GM23338 (cell line): ENCODE measurements around the gene KLF7. TPM values are rescaled to one million over a fixed set of nuclear protein-coding genes. Genes with fewer than 3 reads are reported as not detected.

Source experiments
- ATAC-seq: fragments of 200-7000 bp; cut with Tn5 transposase; 3 replicates; pipeline ENCODE4 v1.9.1; 2020
- DNase-seq: peaks from one replicate; pipeline ENCODE4 v3.0.0-alpha.2; 2015; ENCODE audit warnings: low spot score
- H2AFZ ChIP-seq: fragments of 200-600 bp; sonication (generic); 2 replicates; pipeline ENCODE4 v1.8.0; 2016; ENCODE audit warnings: antibody characterized with exemption, mild to moderate bottlenecking, moderate library complexity
- H3F3A ChIP-seq: fragments of 200-600 bp; sonication (generic); replicated peaks from 2 replicates; pipeline ENCODE4 v1.8.0; 2017; ENCODE audit warnings: antibody characterized with exemption, mixed run types, low read depth
- H3K27ac ChIP-seq: fragments of 200-600 bp; sonication (generic); 2 replicates; pipeline ENCODE4 v1.6.1; 2016; ENCODE audit warnings: low read depth
- H3K27me3 ChIP-seq: fragments of 200-600 bp; sonication (generic); 2 replicates; pipeline ENCODE4 v1.8.0; 2016; ENCODE audit warnings: mild to moderate bottlenecking, mixed run types, moderate library complexity; ENCODE audit not compliant: insufficient read depth
- H3K36me3 ChIP-seq: fragments of 200-600 bp; sonication (generic); 2 replicates; pipeline ENCODE4 v1.8.0; 2016; ENCODE audit warnings: mild to moderate bottlenecking; ENCODE audit not compliant: insufficient read depth
- H3K4me1 ChIP-seq: fragments of 200-600 bp; sonication (generic); 2 replicates; pipeline ENCODE4 v1.8.0; 2016; ENCODE audit warnings: mild to moderate bottlenecking, moderate library complexity; ENCODE audit not compliant: insufficient read depth
- H3K4me2 ChIP-seq: fragments of 200-600 bp; sonication (generic); 2 replicates; pipeline ENCODE4 v1.7.1; 2017; ENCODE audit warnings: mixed run types
- H3K4me3 ChIP-seq: fragments of 200-600 bp; sonication (generic); 2 replicates; pipeline ENCODE4 v1.6.1; 2016; ENCODE audit warnings: mixed run types
- H3K79me2 ChIP-seq: fragments of 200-600 bp; sonication (generic); replicated peaks from 2 replicates; pipeline ENCODE4 v1.8.0; 2017; ENCODE audit warnings: mild to moderate bottlenecking; ENCODE audit not compliant: insufficient read depth
- H3K9me2 ChIP-seq: fragments of 200-600 bp; sonication (generic); 2 replicates; pipeline ENCODE4 v1.8.0; 2017; ENCODE audit not compliant: insufficient read depth
- H4K20me1 ChIP-seq: fragments of 200-600 bp; sonication (generic); replicated peaks from 2 replicates; pipeline ENCODE4 v1.8.0; 2017; ENCODE audit warnings: mild to moderate bottlenecking; ENCODE audit not compliant: insufficient read depth
- H3K27ac Mint-ChIP-seq: 2 replicates; pipeline ENCODE4 v1.8.0; 2020; ENCODE audit warnings: inconsistent platforms, mild to moderate bottlenecking, moderate library complexity, mixed read lengths
- H3K27me3 Mint-ChIP-seq: 3 replicates; pipeline ENCODE4 v1.8.0; 2022; ENCODE audit warnings: low read depth, mild to moderate bottlenecking, moderate library complexity, mixed read lengths, inconsistent platforms; ENCODE audit not compliant: insufficient read depth, poor library complexity
- H3K36me3 Mint-ChIP-seq: 3 replicates; pipeline ENCODE4 v1.8.0; 2021; ENCODE audit warnings: low read depth, mild to moderate bottlenecking, inconsistent platforms, moderate library complexity, mixed read lengths
- H3K4me1 Mint-ChIP-seq: 3 replicates; pipeline ENCODE4 v1.8.0; 2020; ENCODE audit warnings: mild to moderate bottlenecking, inconsistent platforms, mixed read lengths
- H3K4me3 Mint-ChIP-seq: 3 replicates; pipeline ENCODE4 v1.8.0; 2021; ENCODE audit warnings: moderate library complexity, mild to moderate bottlenecking, inconsistent platforms, mixed read lengths
- H3K9me3 Mint-ChIP-seq: 3 replicates; pipeline ENCODE4 v1.8.0; 2020; ENCODE audit warnings: moderate library complexity, mild to moderate bottlenecking, inconsistent platforms, mixed read lengths
- CREB1 ChIP-seq: fragments of 250-450 bp; sonication (Bioruptor Pico); IDR thresholded peaks from 2 replicates; pipeline ENCODE4 v1.5.0; 2020; ENCODE audit warnings: low read depth, mild to moderate bottlenecking, moderate library complexity
- EZH2 ChIP-seq: fragments of 200-600 bp; sonication (generic); IDR thresholded peaks from one replicate; pipeline ENCODE4 v1.8.0; 2017; ENCODE audit warnings: antibody characterized with exemption, mild to moderate bottlenecking, low read depth; ENCODE audit not compliant: unreplicated experiment
- EZH2phosphoT487 ChIP-seq: fragments of 200-600 bp; sonication (generic); IDR thresholded peaks from one replicate; pipeline ENCODE4 v1.8.1; 2018; ENCODE audit warnings: antibody characterized with exemption; ENCODE audit not compliant: unreplicated experiment
- JUNB ChIP-seq: IDR thresholded peaks from one replicate; pipeline ENCODE4 v1.6.1; 2016; ENCODE audit warnings: antibody characterized with exemption; ENCODE audit not compliant: unreplicated experiment
- NANOG ChIP-seq: IDR thresholded peaks from 2 replicates; pipeline ENCODE4 v1.6.1; 2016; ENCODE audit warnings: antibody characterized with exemption, borderline replicate concordance
- POLR2AphosphoS5 ChIP-seq: IDR thresholded peaks from 2 replicates; pipeline ENCODE4 v1.6.1; 2016; ENCODE audit warnings: antibody characterized with exemption, low read depth
- STAT1 ChIP-seq: IDR thresholded peaks from one replicate; pipeline ENCODE4 v1.6.1; 2016; ENCODE audit warnings: antibody characterized with exemption; ENCODE audit not compliant: unreplicated experiment
- ZNF114 ChIP-seq: fragments of 250-450 bp; sonication (Bioruptor Pico); IDR thresholded peaks from 2 replicates; pipeline ENCODE4 v1.5.0; 2020; ENCODE audit warnings: mild to moderate bottlenecking, moderate library complexity
- ZNF331 ChIP-seq: fragments of 250-450 bp; sonication (Bioruptor Pico); IDR thresholded peaks from 2 replicates; pipeline ENCODE4 v1.5.0; 2020; ENCODE audit warnings: low read depth, mild to moderate bottlenecking, moderate library complexity
- polyA plus RNA-seq: library from polyadenylated mRNA; unstranded; fragments of >200 nt; fragmentation: Nextera tagmentation; extraction: Ambion mirVana; gene quantifications from 2 replicates; pipeline ENCODE4 v1.2.1, GENCODE V29; 2016
- total RNA-seq: library from RNA; depleted of rRNA; stranded (reverse); fragments of >200 nt; shearing (Covaris generic); gene quantifications from 2 replicates; pipeline ENCODE4 v1.2.3, GENCODE V29; 2014
- TF ChIP-seq, protein P1 (sequence below): IDR thresholded peaks from one replicate; pipeline ENCODE4 v1.6.1; 2018; ENCODE audit warnings: antibody characterized with exemption; ENCODE audit not compliant: unreplicated experiment
- TF ChIP-seq, protein P2 (sequence below): fragments of 250-450 bp; sonication (Bioruptor Pico); IDR thresholded peaks from 2 replicates; pipeline ENCODE4 v1.5.0; 2020; ENCODE audit warnings: mild to moderate bottlenecking, moderate library complexity
- TF ChIP-seq, protein P3 (sequence below): IDR thresholded peaks from 2 replicates; pipeline ENCODE4 v1.6.1; 2016; ENCODE audit warnings: antibody characterized with exemption
- TF ChIP-seq, protein P4 (sequence below), 2 experiments: fragments of 200-600 bp in 1 of 2; sonication (generic) in 1 of 2; conservative IDR thresholded peaks; 2 replicates each; pipeline versions ENCODE4 v1.5.1 to v1.6.1; 2016 to 2017; ENCODE audit warnings: antibody characterized with exemption in 2 of 2, low read depth in 2 of 2, mild to moderate bottlenecking in 2 of 2, moderate library complexity in 1 of 2

Gene KLF7
- total and polyA plus RNA-seq, 2 experiments from 2014 or later = 5.7 to 15.4 TPM

DNA sequence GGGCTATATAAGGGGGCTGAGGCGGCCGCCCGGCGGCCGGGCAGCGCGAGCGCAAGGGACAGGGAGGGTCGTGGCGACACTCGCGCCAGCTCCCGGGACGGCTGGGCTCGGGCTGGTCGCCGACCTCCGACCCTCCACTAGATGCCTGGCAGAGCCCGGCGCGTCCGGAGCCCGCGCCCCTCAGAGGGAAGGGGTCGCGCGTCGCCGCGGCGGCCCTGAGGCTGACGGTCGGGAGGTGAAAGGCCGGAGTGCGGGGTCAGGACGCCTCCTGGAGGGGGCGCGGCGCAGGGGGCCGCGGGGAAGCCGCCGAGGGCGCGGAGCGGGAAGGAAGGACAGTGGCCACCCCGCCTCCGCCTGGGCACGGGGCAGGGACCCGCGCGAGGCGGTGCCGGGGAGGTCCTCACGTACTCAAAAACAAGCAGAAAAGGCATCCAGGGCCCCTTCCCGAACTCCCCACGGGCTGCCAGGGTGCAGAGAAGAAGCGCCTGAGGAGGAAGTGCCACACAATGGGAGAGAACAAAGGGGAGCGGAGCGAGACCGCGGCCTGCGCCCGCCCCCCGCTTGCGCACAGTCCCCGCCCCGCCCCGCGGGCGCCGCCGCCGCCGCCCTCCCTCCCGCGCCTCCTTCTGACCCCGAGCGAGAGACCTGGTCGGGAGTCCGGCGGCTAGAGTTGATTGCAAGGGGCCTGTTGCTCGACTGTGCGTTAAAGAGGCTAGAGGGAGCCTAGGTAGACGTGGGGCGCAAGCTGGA is 776 bp upstream of the KLF7 start:
- Mint-ChIP-seq H3K4me1 (peaks cover 51% of the 10 kb centered on the region), H3K27me3 (peaks cover 18% of the 10 kb centered on the region), H3K27ac (peak overlapping the region; percentile 98), H3K4me3 (peak overlapping the region; percentile 86), H3K36me3 (no peaks in the 10 kb centered on the region), H3K9me3 (no peaks in the 10 kb centered on the region; the same call in 2 of the 3 replicates)
- Histone ChIP-seq H3K27ac (peak overlapping the region; percentile 99), H3K4me2 (peak overlapping the region; percentile 89), H3K9me2 (no peaks in the 10 kb centered on the region), H3K4me1 (peaks cover 37% of the 10 kb centered on the region), H3K27me3 (peaks cover 5% of the 10 kb centered on the region; the same call in 1 of the 2 replicates), H2AFZ (no peak overlapping the region), H3K36me3 (no peaks in the 10 kb centered on the region), H4K20me1 (no peaks in the 10 kb centered on the region), H3K4me3 (peak overlapping the region; percentile 77), H3F3A (no peaks in the 10 kb centered on the region; the same call in 1 of the 2 replicates), H3K79me2 (peaks cover 44% of the 10 kb centered on the region)
- TF ChIP-seq ZNF331 = no peak
- TF ChIP-seq, protein P1, sequence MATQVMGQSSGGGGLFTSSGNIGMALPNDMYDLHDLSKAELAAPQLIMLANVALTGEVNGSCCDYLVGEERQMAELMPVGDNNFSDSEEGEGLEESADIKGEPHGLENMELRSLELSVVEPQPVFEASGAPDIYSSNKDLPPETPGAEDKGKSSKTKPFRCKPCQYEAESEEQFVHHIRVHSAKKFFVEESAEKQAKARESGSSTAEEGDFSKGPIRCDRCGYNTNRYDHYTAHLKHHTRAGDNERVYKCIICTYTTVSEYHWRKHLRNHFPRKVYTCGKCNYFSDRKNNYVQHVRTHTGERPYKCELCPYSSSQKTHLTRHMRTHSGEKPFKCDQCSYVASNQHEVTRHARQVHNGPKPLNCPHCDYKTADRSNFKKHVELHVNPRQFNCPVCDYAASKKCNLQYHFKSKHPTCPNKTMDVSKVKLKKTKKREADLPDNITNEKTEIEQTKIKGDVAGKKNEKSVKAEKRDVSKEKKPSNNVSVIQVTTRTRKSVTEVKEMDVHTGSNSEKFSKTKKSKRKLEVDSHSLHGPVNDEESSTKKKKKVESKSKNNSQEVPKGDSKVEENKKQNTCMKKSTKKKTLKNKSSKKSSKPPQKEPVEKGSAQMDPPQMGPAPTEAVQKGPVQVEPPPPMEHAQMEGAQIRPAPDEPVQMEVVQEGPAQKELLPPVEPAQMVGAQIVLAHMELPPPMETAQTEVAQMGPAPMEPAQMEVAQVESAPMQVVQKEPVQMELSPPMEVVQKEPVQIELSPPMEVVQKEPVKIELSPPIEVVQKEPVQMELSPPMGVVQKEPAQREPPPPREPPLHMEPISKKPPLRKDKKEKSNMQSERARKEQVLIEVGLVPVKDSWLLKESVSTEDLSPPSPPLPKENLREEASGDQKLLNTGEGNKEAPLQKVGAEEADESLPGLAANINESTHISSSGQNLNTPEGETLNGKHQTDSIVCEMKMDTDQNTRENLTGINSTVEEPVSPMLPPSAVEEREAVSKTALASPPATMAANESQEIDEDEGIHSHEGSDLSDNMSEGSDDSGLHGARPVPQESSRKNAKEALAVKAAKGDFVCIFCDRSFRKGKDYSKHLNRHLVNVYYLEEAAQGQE = no peak
- TF ChIP-seq JUNB = no peak
- TF ChIP-seq CREB1 (CRISPR knock-in tag) = 0 out of 2 replicates have a peak, but pooled peaks have one; percentile 5
- TF ChIP-seq NANOG = no peak
- no peak; the same call in 1 of the 2 replicates for TF ChIP-seq ZNF114 (CRISPR knock-in tag)
- TF ChIP-seq, protein P2, sequence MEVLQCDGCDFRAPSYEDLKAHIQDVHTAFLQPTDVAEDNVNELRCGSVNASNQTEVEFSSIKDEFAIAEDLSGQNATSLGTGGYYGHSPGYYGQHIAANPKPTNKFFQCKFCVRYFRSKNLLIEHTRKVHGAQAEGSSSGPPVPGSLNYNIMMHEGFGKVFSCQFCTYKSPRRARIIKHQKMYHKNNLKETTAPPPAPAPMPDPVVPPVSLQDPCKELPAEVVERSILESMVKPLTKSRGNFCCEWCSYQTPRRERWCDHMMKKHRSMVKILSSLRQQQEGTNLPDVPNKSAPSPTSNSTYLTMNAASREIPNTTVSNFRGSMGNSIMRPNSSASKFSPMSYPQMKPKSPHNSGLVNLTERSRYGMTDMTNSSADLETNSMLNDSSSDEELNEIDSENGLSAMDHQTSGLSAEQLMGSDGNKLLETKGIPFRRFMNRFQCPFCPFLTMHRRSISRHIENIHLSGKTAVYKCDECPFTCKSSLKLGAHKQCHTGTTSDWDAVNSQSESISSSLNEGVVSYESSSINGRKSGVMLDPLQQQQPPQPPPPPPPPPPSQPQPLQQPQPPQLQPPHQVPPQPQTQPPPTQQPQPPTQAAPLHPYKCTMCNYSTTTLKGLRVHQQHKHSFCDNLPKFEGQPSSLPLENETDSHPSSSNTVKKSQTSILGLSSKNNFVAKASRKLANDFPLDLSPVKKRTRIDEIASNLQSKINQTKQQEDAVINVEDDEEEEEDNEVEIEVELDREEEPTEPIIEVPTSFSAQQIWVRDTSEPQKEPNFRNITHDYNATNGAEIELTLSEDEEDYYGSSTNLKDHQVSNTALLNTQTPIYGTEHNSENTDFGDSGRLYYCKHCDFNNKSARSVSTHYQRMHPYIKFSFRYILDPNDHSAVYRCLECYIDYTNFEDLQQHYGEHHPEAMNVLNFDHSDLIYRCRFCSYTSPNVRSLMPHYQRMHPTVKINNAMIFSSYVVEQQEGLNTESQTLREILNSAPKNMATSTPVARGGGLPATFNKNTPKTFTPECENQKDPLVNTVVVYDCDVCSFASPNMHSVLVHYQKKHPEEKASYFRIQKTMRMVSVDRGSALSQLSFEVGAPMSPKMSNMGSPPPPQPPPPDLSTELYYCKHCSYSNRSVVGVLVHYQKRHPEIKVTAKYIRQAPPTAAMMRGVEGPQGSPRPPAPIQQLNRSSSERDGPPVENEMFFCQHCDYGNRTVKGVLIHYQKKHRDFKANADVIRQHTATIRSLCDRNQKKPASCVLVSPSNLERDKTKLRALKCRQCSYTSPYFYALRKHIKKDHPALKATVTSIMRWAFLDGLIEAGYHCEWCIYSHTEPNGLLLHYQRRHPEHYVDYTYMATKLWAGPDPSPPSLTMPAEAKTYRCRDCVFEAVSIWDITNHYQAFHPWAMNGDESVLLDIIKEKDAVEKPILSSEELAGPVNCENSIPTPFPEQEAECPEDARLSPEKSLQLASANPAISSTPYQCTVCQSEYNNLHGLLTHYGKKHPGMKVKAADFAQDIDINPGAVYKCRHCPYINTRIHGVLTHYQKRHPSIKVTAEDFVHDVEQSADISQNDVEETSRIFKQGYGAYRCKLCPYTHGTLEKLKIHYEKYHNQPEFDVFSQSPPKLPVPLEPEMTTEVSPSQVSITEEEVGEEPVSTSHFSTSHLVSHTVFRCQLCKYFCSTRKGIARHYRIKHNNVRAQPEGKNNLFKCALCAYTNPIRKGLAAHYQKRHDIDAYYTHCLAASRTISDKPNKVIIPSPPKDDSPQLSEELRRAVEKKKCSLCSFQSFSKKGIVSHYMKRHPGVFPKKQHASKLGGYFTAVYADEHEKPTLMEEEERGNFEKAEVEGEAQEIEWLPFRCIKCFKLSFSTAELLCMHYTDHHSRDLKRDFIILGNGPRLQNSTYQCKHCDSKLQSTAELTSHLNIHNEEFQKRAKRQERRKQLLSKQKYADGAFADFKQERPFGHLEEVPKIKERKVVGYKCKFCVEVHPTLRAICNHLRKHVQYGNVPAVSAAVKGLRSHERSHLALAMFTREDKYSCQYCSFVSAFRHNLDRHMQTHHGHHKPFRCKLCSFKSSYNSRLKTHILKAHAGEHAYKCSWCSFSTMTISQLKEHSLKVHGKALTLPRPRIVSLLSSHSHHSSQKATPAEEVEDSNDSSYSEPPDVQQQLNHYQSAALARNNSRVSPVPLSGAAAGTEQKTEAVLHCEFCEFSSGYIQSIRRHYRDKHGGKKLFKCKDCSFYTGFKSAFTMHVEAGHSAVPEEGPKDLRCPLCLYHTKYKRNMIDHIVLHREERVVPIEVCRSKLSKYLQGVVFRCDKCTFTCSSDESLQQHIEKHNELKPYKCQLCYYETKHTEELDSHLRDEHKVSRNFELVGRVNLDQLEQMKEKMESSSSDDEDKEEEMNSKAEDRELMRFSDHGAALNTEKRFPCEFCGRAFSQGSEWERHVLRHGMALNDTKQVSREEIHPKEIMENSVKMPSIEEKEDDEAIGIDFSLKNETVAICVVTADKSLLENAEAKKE = no peak
- TF ChIP-seq STAT1 = no peak
- TF ChIP-seq POLR2AphosphoS5 = peak; percentile 87
- TF ChIP-seq EZH2 = no peak
- TF ChIP-seq, protein P3, sequence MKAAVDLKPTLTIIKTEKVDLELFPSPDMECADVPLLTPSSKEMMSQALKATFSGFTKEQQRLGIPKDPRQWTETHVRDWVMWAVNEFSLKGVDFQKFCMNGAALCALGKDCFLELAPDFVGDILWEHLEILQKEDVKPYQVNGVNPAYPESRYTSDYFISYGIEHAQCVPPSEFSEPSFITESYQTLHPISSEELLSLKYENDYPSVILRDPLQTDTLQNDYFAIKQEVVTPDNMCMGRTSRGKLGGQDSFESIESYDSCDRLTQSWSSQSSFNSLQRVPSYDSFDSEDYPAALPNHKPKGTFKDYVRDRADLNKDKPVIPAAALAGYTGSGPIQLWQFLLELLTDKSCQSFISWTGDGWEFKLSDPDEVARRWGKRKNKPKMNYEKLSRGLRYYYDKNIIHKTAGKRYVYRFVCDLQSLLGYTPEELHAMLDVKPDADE = no peak
- no peak for TF ChIP-seq EZH2phosphoT487
- TF ChIP-seq, protein P4, sequence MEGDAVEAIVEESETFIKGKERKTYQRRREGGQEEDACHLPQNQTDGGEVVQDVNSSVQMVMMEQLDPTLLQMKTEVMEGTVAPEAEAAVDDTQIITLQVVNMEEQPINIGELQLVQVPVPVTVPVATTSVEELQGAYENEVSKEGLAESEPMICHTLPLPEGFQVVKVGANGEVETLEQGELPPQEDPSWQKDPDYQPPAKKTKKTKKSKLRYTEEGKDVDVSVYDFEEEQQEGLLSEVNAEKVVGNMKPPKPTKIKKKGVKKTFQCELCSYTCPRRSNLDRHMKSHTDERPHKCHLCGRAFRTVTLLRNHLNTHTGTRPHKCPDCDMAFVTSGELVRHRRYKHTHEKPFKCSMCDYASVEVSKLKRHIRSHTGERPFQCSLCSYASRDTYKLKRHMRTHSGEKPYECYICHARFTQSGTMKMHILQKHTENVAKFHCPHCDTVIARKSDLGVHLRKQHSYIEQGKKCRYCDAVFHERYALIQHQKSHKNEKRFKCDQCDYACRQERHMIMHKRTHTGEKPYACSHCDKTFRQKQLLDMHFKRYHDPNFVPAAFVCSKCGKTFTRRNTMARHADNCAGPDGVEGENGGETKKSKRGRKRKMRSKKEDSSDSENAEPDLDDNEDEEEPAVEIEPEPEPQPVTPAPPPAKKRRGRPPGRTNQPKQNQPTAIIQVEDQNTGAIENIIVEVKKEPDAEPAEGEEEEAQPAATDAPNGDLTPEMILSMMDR (conservative IDR thresholded peaks at IDR 0.05; ENCODE audit: low read depth in 2 of 2) = peak; percentile 15 to 38; a peak in 1 of 4 replicates
- ATAC-seq (peak; percentile 62), DNase-seq (peak; percentile 83)
